Measurements from ENCODE around the gene MRPL50. TPM values are rescaled to one million over a fixed set of nuclear protein-coding genes. Genes with fewer than 3 reads are reported as not detected.

Gene MRPL50
- total and polyA plus RNA-seq, 9 of the 15 experiments (the other 6 are each of a cell fraction or from before 2014, with no cell fraction given) = 17.5 to 107 (median 37.4) TPM

DNA sequence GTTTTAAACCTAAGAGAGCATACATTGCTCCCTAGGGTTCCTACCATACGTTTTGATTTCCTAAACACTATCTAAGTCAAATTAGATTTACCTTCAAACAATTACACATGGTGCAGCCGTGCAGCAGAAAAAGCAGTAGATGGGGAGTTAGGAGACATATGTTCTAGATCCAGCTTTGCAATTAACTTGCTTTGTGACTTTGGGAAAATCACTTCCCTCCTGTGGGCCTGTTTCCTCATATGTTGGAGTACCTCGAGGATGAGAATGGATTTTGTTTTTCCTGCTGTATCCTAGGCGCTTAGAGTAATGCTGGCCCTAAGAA, 711 bp downstream of the MRPL50 start:
- Histone ChIP-seq H3K9ac (ENCODE audit: insufficient read depth in 1 of 2, low read depth in 2 of 2, low read length in 2 of 2) (peak overlapping the region; percentile 90 to 97), H3K27me3 (ENCODE audit: control insufficient read depth in 2 of 2, insufficient read depth in 2 of 2, low read length in 2 of 2) (no peaks in the 10 kb centered on the region), H3K79me2 (ENCODE audit: control insufficient read depth, insufficient read depth, low read length) (peaks cover 84% of the 10 kb centered on the region), H3K36me3 (ENCODE audit: control insufficient read depth, insufficient read depth, low read length) (peaks cover 71% of the 10 kb centered on the region), H3K4me2 (ENCODE audit: insufficient read depth, low read length) (peak overlapping the region; percentile 98), H3K27ac (ENCODE audit: extremely low read depth, low read depth, low read length) (peak overlapping the region; percentile 96), H2AFZ (ENCODE audit: low read depth, low read length) (peak overlapping the region; percentile 99), H4K20me1 (replicated peaks; ENCODE audit: control insufficient read depth, insufficient read depth, low read length) (no peaks in the 10 kb centered on the region), H3K9me3 (replicated peaks; ENCODE audit: control insufficient read depth, insufficient read depth, low read depth, low read length) (peaks cover 21% of the 10 kb centered on the region), H3K9me1 (ENCODE audit: control insufficient read depth, insufficient read depth, low read length) (no peaks in the 10 kb centered on the region), H3K4me1 (replicated peaks in 1 of 2; ENCODE audit: control insufficient read depth in 2 of 2, insufficient read depth in 2 of 2, low read length in 2 of 2) (peaks cover 11 to 17% of the 10 kb centered on the region in 2 experiments; a peak in 3 of 5 replicates), H3K4me3 (peak overlapping the region; percentile 79)
- TF ChIP-seq SPI1 (IDR thresholded peaks at IDR 0.05; ENCODE audit: borderline replicate concordance, low read depth, low read length) = peak; percentile 46; the same call in 1 of the 2 replicates
- TF ChIP-seq MTA2 (IDR thresholded peaks at IDR 0.05; ENCODE audit: low read depth) = no peak
- TF ChIP-seq ILK (tag; IDR thresholded peaks at IDR 0.05; ENCODE audit: borderline replicate concordance, low read depth) = no peak
- FAIRE-seq (no peak), ATAC-seq (no peak; the same call in 2 of the 3 replicates), DNase-seq (ENCODE audit: extremely low read depth in 1 of 4, low spot score in 3 of 4) (peak in 1 of 4 experiments; percentile 23)
- in situ Hi-C loops (cut with MboI) (no loop called here), intact Hi-C loops (cut with micrococcal nuclease) (loop anchor here (2.0 to 10.0 kb wide), 3 partner anchors 50 to 683 kb away; partner anchors contain the start of gene RNF20)
- WGBS (ENCODE audit: insufficient coverage, low coverage, missing lambda C conversion rate) = 0% methylated on average over 4 of the region's 4 CpGs
- POLR2A ChIA-PET = interaction anchor here (1.5 kb wide), 1 partner anchor 9 kb away, joined by 13 read pairs; no protein-coding TSS in a partner anchor
- CTCF ChIA-PET (ENCODE audit: low intra/inter-chr PET ratio) = no interaction called here
- BruUV-seq (replicated peaks) = no TSS peak

DNA sequence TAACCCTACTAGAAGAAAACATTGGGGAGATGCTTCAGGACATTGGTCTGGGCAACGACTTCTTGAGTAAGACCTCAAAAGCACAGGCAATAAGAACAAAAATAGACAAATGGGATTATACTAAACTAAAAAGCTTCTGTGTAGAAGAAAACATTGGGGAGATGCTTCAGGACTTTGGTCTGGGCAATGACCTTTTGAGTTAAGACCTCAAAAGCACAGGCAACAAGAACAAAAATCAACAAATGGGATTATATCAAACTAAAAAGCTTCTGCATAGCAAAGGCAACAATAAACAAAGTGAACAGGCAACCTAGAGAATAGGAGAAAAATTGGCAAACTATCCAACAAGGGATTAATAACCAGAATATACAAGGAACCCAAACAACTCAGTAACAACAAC, 3.7 kb downstream of the MRPL50 start:
- H3K27me3 ChIP-seq (ENCODE audit: control insufficient read depth in 2 of 2, insufficient read depth in 2 of 2, low read length in 2 of 2) = no peaks in the 10 kb centered on the region
- H3K27ac ChIP-seq (ENCODE audit: extremely low read depth, low read depth, low read length) = no peak overlapping the region
- ChIA-PET CTCF (ENCODE audit: low intra/inter-chr PET ratio) (no interaction called here), POLR2A (no interaction called here)
- H3K4me3 ChIP-seq = no peak overlapping the region
- peaks cover 68% of the 10 kb centered on the region for H3K36me3 ChIP-seq (ENCODE audit: control insufficient read depth, insufficient read depth, low read length)
- ATAC-seq (no peak), FAIRE-seq (no peak), DNase-seq (ENCODE audit: extremely low read depth in 1 of 4, low spot score in 3 of 4) (no peak)
- H3K4me1 ChIP-seq (replicated peaks in 1 of 2; ENCODE audit: control insufficient read depth in 2 of 2, insufficient read depth in 2 of 2, low read length in 2 of 2) = peaks cover 0 to 4% of the 10 kb centered on the region in 2 experiments; a peak in 1 of 5 replicates
- no peak overlapping the region for H3K4me2 ChIP-seq (ENCODE audit: insufficient read depth, low read length)
- H2AFZ ChIP-seq (ENCODE audit: low read depth, low read length) = no peak overlapping the region
- no peak overlapping the region for H3K9ac ChIP-seq (ENCODE audit: insufficient read depth in 1 of 2, low read depth in 2 of 2, low read length in 2 of 2)
- in situ Hi-C loops (cut with MboI) = no loop called here
- WGBS (ENCODE audit: insufficient coverage, low coverage, missing lambda C conversion rate) = 100% methylated on average over 1 of the region's 1 CpG
- peaks cover 19% of the 10 kb centered on the region for H3K9me3 ChIP-seq (replicated peaks; ENCODE audit: control insufficient read depth, insufficient read depth, low read depth, low read length)
- no peaks in the 10 kb centered on the region for H4K20me1 ChIP-seq (replicated peaks; ENCODE audit: control insufficient read depth, insufficient read depth, low read length)
- H3K9me1 ChIP-seq (ENCODE audit: control insufficient read depth, insufficient read depth, low read length) = no peaks in the 10 kb centered on the region
- intact Hi-C loops (cut with micrococcal nuclease) = loop anchor here (5.0 to 10.0 kb wide), 2 partner anchors 53 to 680 kb away; no protein-coding TSS in a partner anchor
- TF ChIP-seq, protein P1, sequence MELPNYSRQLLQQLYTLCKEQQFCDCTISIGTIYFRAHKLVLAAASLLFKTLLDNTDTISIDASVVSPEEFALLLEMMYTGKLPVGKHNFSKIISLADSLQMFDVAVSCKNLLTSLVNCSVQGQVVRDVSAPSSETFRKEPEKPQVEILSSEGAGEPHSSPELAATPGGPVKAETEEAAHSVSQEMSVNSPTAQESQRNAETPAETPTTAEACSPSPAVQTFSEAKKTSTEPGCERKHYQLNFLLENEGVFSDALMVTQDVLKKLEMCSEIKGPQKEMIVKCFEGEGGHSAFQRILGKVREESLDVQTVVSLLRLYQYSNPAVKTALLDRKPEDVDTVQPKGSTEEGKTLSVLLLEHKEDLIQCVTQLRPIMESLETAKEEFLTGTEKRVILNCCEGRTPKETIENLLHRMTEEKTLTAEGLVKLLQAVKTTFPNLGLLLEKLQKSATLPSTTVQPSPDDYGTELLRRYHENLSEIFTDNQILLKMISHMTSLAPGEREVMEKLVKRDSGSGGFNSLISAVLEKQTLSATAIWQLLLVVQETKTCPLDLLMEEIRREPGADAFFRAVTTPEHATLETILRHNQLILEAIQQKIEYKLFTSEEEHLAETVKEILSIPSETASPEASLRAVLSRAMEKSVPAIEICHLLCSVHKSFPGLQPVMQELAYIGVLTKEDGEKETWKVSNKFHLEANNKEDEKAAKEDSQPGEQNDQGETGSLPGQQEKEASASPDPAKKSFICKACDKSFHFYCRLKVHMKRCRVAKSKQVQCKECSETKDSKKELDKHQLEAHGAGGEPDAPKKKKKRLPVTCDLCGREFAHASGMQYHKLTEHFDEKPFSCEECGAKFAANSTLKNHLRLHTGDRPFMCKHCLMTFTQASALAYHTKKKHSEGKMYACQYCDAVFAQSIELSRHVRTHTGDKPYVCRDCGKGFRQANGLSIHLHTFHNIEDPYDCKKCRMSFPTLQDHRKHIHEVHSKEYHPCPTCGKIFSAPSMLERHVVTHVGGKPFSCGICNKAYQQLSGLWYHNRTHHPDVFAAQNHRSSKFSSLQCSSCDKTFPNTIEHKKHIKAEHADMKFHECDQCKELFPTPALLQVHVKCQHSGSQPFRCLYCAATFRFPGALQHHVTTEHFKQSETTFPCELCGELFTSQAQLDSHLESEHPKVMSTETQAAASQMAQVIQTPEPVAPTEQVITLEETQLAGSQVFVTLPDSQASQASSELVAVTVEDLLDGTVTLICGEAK (IDR thresholded peaks at IDR 0.05) = no peak
- TF ChIP-seq, protein P1 (CRISPR knock-in tag; IDR thresholded peaks at IDR 0.05) = no peak
- TF ChIP-seq SMARCB1 (IDR thresholded peaks at IDR 0.05; ENCODE audit: insufficient read length, low read depth) = no peak
- no peak for TF ChIP-seq GTF2E2 (tag; IDR thresholded peaks at IDR 0.05)
- peaks cover 90% of the 10 kb centered on the region for H3K79me2 ChIP-seq (ENCODE audit: control insufficient read depth, insufficient read depth, low read length)
- no TSS peak for BruUV-seq (replicated peaks)

Data from K562 (cell line).